ENCODE data around the gene KIAA0753. TPM values are rescaled to one million over a fixed set of nuclear protein-coding genes. Genes with fewer than 3 reads are reported as not detected.

KIAA0753 gene
- total and polyA plus RNA-seq, 2 experiments from 2014 or later, result 6.9 to 20.5 TPM

GRCh38 chr17:6546069-6546718 is 94.3 kb downstream of the KIAA0753 start:
- no peaks in the 10 kb centered on the region for H3K79me2 ChIP-seq (ENCODE audit: insufficient read depth)
- no peak overlapping the region for H3K9ac ChIP-seq
- no peak overlapping the region for H3K4me3 ChIP-seq
- no peaks in the 10 kb centered on the region for H3K36me3 ChIP-seq (ENCODE audit: low read depth)
- H3F3A ChIP-seq (ENCODE audit: insufficient read depth), result no peaks in the 10 kb centered on the region
- in situ Hi-C loops (cut with MboI), result no loop called here
- no peaks in the 10 kb centered on the region for H3K9me3 ChIP-seq (ENCODE audit: low read depth)
- H3K9me2 ChIP-seq (ENCODE audit: insufficient read depth), result no peaks in the 10 kb centered on the region
- H3K4me1 ChIP-seq (ENCODE audit: insufficient read depth), result peaks cover 7% of the 10 kb centered on the region; the same call in 1 of the 2 replicates
- H2AFZ ChIP-seq, result no peak overlapping the region
- no peaks in the 10 kb centered on the region for H3K27me3 ChIP-seq (replicated peaks; ENCODE audit: insufficient read depth)
- TF ChIP-seq EZH2phosphoT487 (IDR thresholded peaks at IDR 0.05; ENCODE audit: insufficient read depth, low read depth) (no peak), EZH2 (IDR thresholded peaks at IDR 0.05; ENCODE audit: insufficient read depth, poor library complexity, severe bottlenecking) (no peak)
- H3K4me2 ChIP-seq (ENCODE audit: unreplicated experiment), result no peak overlapping the region
- H3K27ac ChIP-seq, result no peak overlapping the region
- no peaks in the 10 kb centered on the region for H4K20me1 ChIP-seq (ENCODE audit: insufficient read depth)
- peak; percentile 69 for DNase-seq
- WGBS, 2 experiments (ENCODE audit: low coverage in 1 of 2, low lambda C conversion rate in 2 of 2, missing lambda C conversion rate in 2 of 2), result 60 to 64% methylated on average over 10 of the region's 10 CpGs

- in situ Hi-C loops (cut with MboI), result no loop called here
- 68 to 80% methylated on average over 8 of the region's 8 CpGs for WGBS, 2 experiments (ENCODE audit: low coverage in 1 of 2, low lambda C conversion rate in 2 of 2, missing lambda C conversion rate in 2 of 2)
- no peaks in the 10 kb centered on the region for H3F3A ChIP-seq (ENCODE audit: insufficient read depth)
- H3K27ac ChIP-seq, result no peak overlapping the region
- TF ChIP-seq EZH2 (IDR thresholded peaks at IDR 0.05; ENCODE audit: insufficient read depth, poor library complexity, severe bottlenecking) (no peak), EZH2phosphoT487 (IDR thresholded peaks at IDR 0.05; ENCODE audit: insufficient read depth, low read depth) (no peak)
- no peak overlapping the region for H3K4me2 ChIP-seq (ENCODE audit: unreplicated experiment)
- no peak for DNase-seq
- no peaks in the 10 kb centered on the region for H3K36me3 ChIP-seq (ENCODE audit: low read depth)
- H4K20me1 ChIP-seq (ENCODE audit: insufficient read depth), result no peaks in the 10 kb centered on the region
- H3K9me3 ChIP-seq (ENCODE audit: low read depth), result no peaks in the 10 kb centered on the region
- H3K9ac ChIP-seq, result no peak overlapping the region
- no peaks in the 10 kb centered on the region for H3K9me2 ChIP-seq (ENCODE audit: insufficient read depth)
- H3K79me2 ChIP-seq (ENCODE audit: insufficient read depth), result no peaks in the 10 kb centered on the region
- peaks cover 7% of the 10 kb centered on the region; the same call in 1 of the 2 replicates for H3K4me1 ChIP-seq (ENCODE audit: insufficient read depth)
- no peaks in the 10 kb centered on the region for H3K27me3 ChIP-seq (replicated peaks; ENCODE audit: insufficient read depth)
- no peak overlapping the region for H3K4me3 ChIP-seq
- no peak overlapping the region for H2AFZ ChIP-seq
These were observed 95.2 kb downstream of the KIAA0753 start for GRCh38 chr17:6545291-6545690.

- no peaks in the 10 kb centered on the region for H3K27me3 ChIP-seq (replicated peaks; ENCODE audit: insufficient read depth)
- H2AFZ ChIP-seq, result no peak overlapping the region
- H3K4me3 ChIP-seq, result no peak overlapping the region
- H3K79me2 ChIP-seq (ENCODE audit: insufficient read depth), result no peaks in the 10 kb centered on the region
- in situ Hi-C loops (cut with MboI), result no loop called here
- no peaks in the 10 kb centered on the region for H3K9me3 ChIP-seq (ENCODE audit: low read depth)
- H3F3A ChIP-seq (ENCODE audit: insufficient read depth), result no peaks in the 10 kb centered on the region
- DNase-seq, result no peak
- no peaks in the 10 kb centered on the region for H3K9me2 ChIP-seq (ENCODE audit: insufficient read depth)
- 81 to 89% methylated on average over 5 of the region's 5 CpGs for WGBS, 2 experiments (ENCODE audit: low coverage in 1 of 2, low lambda C conversion rate in 2 of 2, missing lambda C conversion rate in 2 of 2)
- H3K36me3 ChIP-seq (ENCODE audit: low read depth), result peaks cover 4% of the 10 kb centered on the region; the same call in 1 of the 2 replicates
- TF ChIP-seq EZH2 (IDR thresholded peaks at IDR 0.05; ENCODE audit: insufficient read depth, poor library complexity, severe bottlenecking) (no peak), EZH2phosphoT487 (IDR thresholded peaks at IDR 0.05; ENCODE audit: insufficient read depth, low read depth) (no peak)
- peaks cover 7% of the 10 kb centered on the region; the same call in 1 of the 2 replicates for H3K4me1 ChIP-seq (ENCODE audit: insufficient read depth)
- no peak overlapping the region for H3K4me2 ChIP-seq (ENCODE audit: unreplicated experiment)
- no peak overlapping the region for H3K27ac ChIP-seq
- H3K9ac ChIP-seq, result no peak overlapping the region
- H4K20me1 ChIP-seq (ENCODE audit: insufficient read depth), result no peaks in the 10 kb centered on the region
These were observed 96.5 kb downstream of the KIAA0753 start for GRCh38 chr17:6544011-6544370.

DNA sequence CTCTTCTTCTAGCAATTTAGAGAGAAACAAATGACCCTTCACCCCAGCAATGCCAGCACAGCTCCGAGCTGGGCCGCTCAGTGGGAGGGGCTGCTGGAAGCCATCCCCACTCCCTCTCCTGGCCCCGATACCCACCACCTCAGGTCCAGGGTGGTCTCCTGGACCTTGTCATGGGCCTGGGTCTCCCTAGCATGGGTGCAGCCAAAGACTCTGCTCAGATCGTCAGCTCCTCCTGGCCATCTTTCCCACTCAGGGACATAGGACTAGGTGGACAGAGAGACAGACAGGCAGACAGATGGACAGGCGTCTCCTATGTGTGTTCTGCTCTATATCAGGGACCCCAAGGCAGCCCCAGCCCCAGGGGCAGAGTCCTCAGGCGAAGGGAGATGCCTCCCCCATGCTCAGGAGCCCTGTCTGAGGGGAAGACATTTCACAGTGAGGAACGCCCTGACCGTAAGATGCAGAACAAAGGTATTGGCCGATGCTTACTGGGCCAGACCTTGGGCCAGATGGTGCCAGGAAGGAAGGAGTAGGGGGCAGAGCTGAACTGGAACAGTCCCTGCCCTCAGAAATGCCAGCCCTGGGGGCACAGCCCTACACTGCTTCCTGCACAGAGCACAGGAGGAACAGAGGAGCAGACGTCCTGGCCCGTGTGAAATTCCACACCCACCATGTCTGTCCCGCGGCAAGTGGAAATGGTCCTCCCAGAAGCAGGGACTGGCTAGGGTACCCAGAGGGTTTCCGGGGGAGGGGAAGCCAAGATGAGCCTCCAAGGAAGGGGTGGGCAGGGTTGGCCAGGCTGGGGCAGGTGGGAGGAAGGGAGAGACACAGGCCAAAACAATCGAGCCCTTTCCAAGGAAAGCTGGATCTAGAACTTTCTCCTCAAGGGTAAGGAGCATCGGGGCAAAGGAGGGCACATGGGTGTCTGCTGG is 97.2 kb downstream of the KIAA0753 start:
- Histone ChIP-seq H4K20me1 (ENCODE audit: insufficient read depth) (no peaks in the 10 kb centered on the region), H3K27me3 (replicated peaks; ENCODE audit: insufficient read depth) (no peaks in the 10 kb centered on the region), H3K9me2 (ENCODE audit: insufficient read depth) (no peaks in the 10 kb centered on the region), H3K4me3 (no peak overlapping the region), H3K79me2 (ENCODE audit: insufficient read depth) (no peaks in the 10 kb centered on the region), H3K9me3 (ENCODE audit: low read depth) (no peaks in the 10 kb centered on the region), H3K4me2 (ENCODE audit: unreplicated experiment) (no peak overlapping the region), H3K9ac (no peak overlapping the region), H3K36me3 (ENCODE audit: low read depth) (peaks cover 4% of the 10 kb centered on the region; the same call in 1 of the 2 replicates), H3F3A (ENCODE audit: insufficient read depth) (no peaks in the 10 kb centered on the region), H3K27ac (no peak overlapping the region), H2AFZ (no peak overlapping the region), H3K4me1 (ENCODE audit: insufficient read depth) (peaks cover 7% of the 10 kb centered on the region; the same call in 1 of the 2 replicates)
- in situ Hi-C loops (cut with MboI), result no loop called here
- no peak for DNase-seq
- WGBS, 2 experiments (ENCODE audit: low coverage in 1 of 2, low lambda C conversion rate in 2 of 2, missing lambda C conversion rate in 2 of 2), result 80 to 83% methylated on average over 15 to 16 of the region's 16 CpGs
- TF ChIP-seq EZH2phosphoT487 (IDR thresholded peaks at IDR 0.05; ENCODE audit: insufficient read depth, low read depth), result no peak
- TF ChIP-seq EZH2 (IDR thresholded peaks at IDR 0.05; ENCODE audit: insufficient read depth, poor library complexity, severe bottlenecking), result no peak
